A673 (cell line): ENCODE data around the gene CCL16.

Experiments
- CTCF ChIP-seq: fragments of 300-800, 200-600 bp; sonication (generic); conservative IDR thresholded peaks from 2 replicates; pipeline ENCODE4 v1.5.1; 2017; ENCODE audit warnings: low read depth, mild to moderate bottlenecking, antibody characterized with exemption, low read length, moderate library complexity, mixed read lengths
- EZH2 ChIP-seq: fragments of 200-600 bp; sonication (generic); IDR thresholded peaks from 2 replicates; pipeline ENCODE4 v1.6.1; 2017; ENCODE audit warnings: borderline replicate concordance, low read depth, mild to moderate bottlenecking, mixed read lengths, antibody characterized with exemption, low read length; ENCODE audit not compliant: poor library complexity, severe bottlenecking

- no peak for TF ChIP-seq CTCF
- no peak for TF ChIP-seq EZH2
Measured at GRCh38 chr17:35930211-35931065, 50.9 kb downstream of the CCL16 start, which contains the start of gene RDM1.
